Measurements from ENCODE around the gene REELD1.

REELD1 gene

GRCh38 chr4:146263793-146264192 is 49.5 kb downstream of the REELD1 start:
- DNase-seq (ENCODE audit: extremely low read depth in 1 of 2, low read depth in 1 of 2), result no peak

GRCh38 chr4:146265950-146266490 is 51.7 kb downstream of the REELD1 start:
- no peak for DNase-seq (ENCODE audit: extremely low read depth in 1 of 2, low read depth in 1 of 2)

GRCh38 chr4:146267826-146268225 is 53.5 kb downstream of the REELD1 start:
- no peak for DNase-seq (ENCODE audit: extremely low read depth in 1 of 2, low read depth in 1 of 2)

- no peak for DNase-seq (ENCODE audit: extremely low read depth in 1 of 2, low read depth in 1 of 2)
Observed at GRCh38 chr4:146269228-146269653, 54.9 kb downstream of the REELD1 start.

GRCh38 chr4:146271466-146271865 is 57.1 kb downstream of the REELD1 start:
- DNase-seq (ENCODE audit: extremely low read depth in 1 of 2, low read depth in 1 of 2), result no peak

GRCh38 chr4:146273204-146273901 is 59.0 kb downstream of the REELD1 start:
- peak in 1 of 2 donors; percentile 2 for DNase-seq (ENCODE audit: extremely low read depth in 1 of 2, low read depth in 1 of 2)

- DNase-seq (ENCODE audit: extremely low read depth in 1 of 2, low read depth in 1 of 2), result no peak
Observed at GRCh38 chr4:146274774-146275173, 60.4 kb downstream of the REELD1 start.

- DNase-seq (ENCODE audit: extremely low read depth in 1 of 2, low read depth in 1 of 2), result no peak
Observed at GRCh38 chr4:146275370-146275769, 61.0 kb downstream of the REELD1 start.

GRCh38 chr4:146278986-146279385 is 64.6 kb downstream of the REELD1 start:
- DNase-seq (ENCODE audit: extremely low read depth in 1 of 2, low read depth in 1 of 2), result no peak
